ENCODE data around the gene ABCD4. TPM values are rescaled to one million over a fixed set of nuclear protein-coding genes. Genes with fewer than 3 reads are reported as not detected.

Gene ABCD4
- 30.7 to 34.1 TPM (median 32.5 TPM) in 5 replicates for total RNA-seq (2022; extraction: Qiagen RNA extraction)

GRCh38 chr14:74302634-74303569 lies at the start of gene ABCD4:
Gene ABCD4, minus strand, starts transcription at chr14:74302934. Its CDS starts 22 bp downstream, at chr14:74302912.

DNA sequence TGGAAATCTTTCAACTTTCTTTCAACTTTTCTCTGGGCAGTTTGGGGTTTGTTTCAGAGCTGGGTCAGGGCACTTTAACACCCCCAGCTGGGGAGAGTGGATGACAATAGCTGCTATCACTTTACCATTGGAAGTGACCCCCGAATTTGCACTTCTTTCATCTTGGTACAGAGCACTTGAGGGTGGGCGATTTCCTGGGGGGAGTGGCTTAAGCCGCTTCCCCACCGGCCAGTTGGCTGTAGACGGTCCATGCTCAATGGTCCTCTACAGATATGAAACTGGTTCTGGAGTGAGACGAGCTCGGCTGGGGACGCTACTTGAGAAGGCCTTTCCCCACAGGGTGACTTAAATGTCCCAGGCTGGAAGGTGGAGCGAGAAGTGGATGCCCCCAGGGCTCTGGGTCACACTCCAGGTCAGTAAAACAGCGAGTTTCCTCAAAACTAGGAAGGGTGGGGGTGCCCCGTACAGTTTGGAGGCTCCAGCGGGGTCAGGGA lies 45.6 kb upstream of the ABCD4 start, which contains the start of gene VRTN:
TSS of gene VRTN (plus strand) at position 231 of the 494 bp plus-strand sequence. CDS start 8,313 bp downstream, outside the sequence.

DNA sequence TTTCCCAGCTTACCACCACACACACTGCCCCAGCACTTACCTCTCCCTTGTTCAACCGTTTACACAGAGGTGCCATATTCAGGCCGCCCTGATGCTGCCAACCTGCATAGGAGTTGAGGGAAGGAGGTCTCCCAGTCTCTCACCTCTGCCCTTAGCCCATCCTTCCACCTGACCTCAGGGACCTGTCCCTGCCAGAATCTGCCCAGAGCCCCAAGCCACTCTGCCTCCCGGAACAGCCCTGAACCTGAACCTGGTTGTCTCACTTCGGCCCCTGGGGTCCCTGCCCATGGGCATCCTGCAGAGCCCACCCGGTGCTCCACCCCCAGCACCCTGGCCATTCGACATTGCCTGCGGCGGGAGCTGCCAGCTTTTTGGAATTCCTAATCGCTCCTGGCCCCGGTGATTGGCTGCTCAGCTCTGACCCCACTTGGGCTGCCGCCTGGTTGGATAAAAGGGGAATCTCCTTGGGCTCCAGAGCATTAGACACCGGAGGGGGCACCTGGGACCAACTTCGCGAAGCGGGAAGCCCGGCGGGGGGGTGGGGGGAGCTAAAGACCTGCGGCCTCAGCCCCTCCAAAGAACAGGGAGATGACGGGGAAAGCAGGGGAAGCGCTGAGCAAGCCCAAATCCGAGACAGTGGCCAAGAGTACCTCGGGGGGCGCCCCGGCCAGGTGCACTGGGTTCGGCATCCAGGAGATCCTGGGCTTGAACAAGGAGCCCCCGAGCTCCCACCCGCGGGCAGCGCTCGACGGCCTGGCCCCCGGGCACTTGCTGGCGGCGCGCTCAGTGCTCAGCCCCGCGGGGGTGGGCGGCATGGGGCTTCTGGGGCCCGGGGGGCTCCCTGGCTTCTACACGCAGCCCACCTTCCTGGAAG lies 63.5 kb downstream of the ABCD4 start, which contains the start of gene VSX2:
TSS of gene VSX2 (plus strand) at position 476 of the 874 bp plus-strand sequence. CDS start at position 589, 113 bp downstream.

Other genes starting within 250 kb of the ABCD4 start
- gene ALDH6A1, start 218.5 kb downstream of the ABCD4 start, total RNA-seq (2022; extraction: Qiagen RNA extraction) = 2.4 to 3.1 TPM (median 2.5 TPM) in 5 replicates
- 3.8 to 7.0 TPM (median 4.4 TPM) in 5 replicates for gene LIN52, start 218.0 kb downstream of the ABCD4 start, total RNA-seq (2022; extraction: Qiagen RNA extraction)
- not detected in 5 replicates for gene VSX2, start 63.5 kb downstream of the ABCD4 start, total RNA-seq (2022; extraction: Qiagen RNA extraction)
- 0.03 TPM in 1 of 5 replicates, not detected in the others for gene VRTN, start 45.5 kb upstream of the ABCD4 start, total RNA-seq (2022; extraction: Qiagen RNA extraction)
- not detected in 5 replicates for gene SYNDIG1L, start 123.3 kb upstream of the ABCD4 start, total RNA-seq (2022; extraction: Qiagen RNA extraction)
- gene NPC2, start 190.4 kb upstream of the ABCD4 start, total RNA-seq (2022; extraction: Qiagen RNA extraction) = 205 to 286 TPM (median 230 TPM) in 5 replicates
- 32.2 to 46.2 TPM (median 41.4 TPM) in 5 replicates for gene ISCA2, start 190.8 kb upstream of the ABCD4 start, total RNA-seq (2022; extraction: Qiagen RNA extraction)